GM21825 (cell line): Measurements from ENCODE around the gene ZNF805.
"Not testable (repeated sequence)": the region's sequence is repeated elsewhere in the genome, so short reads cannot be mapped to it uniquely, and the experiment has no call there.

Experiments
- ATAC-seq: cut with Tn5 transposase; IDR thresholded peaks from one replicate; pipeline ENCODE4 v1.9.1; 2021; ENCODE audit warnings: mild to moderate bottlenecking, moderate library complexity; ENCODE audit not compliant: unreplicated experiment

Gene ZNF805

GRCh38 chr19:57267291-57267690 is 26.9 kb downstream of the ZNF805 start:
- ATAC-seq, result no peak

- no peak for ATAC-seq
These were observed 29.3 kb downstream of the ZNF805 start for GRCh38 chr19:57269515-57270250.

- ATAC-seq, result no peak
These were observed 30.8 kb downstream of the ZNF805 start for GRCh38 chr19:57271280-57271679.

DNA sequence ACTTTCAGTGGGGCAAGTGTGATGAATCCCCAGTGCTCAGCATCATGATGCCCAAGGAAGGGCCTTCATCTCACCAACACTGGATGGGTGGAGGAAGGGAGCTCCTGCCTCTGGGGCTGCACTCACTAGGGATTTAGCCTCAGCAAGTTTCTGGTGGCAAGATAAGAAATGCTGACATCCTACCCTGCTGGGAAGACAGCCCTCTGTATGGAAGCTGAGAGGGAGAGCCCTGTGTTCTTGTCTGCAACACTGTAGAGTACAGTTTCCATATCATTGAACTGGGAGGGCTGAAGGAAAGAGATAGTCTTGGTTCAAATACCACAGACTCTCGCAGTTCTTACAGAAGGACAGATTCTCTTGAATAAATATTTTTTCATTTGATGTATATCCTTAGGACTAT is 32.6 kb downstream of the ZNF805 start:
- ATAC-seq, result no peak

GRCh38 chr19:57276430-57276829 is 36.0 kb downstream of the ZNF805 start:
- no peak for ATAC-seq

GRCh38 chr19:57278481-57278880 is 38.0 kb downstream of the ZNF805 start:
- not testable (repeated sequence) for ATAC-seq

DNA sequence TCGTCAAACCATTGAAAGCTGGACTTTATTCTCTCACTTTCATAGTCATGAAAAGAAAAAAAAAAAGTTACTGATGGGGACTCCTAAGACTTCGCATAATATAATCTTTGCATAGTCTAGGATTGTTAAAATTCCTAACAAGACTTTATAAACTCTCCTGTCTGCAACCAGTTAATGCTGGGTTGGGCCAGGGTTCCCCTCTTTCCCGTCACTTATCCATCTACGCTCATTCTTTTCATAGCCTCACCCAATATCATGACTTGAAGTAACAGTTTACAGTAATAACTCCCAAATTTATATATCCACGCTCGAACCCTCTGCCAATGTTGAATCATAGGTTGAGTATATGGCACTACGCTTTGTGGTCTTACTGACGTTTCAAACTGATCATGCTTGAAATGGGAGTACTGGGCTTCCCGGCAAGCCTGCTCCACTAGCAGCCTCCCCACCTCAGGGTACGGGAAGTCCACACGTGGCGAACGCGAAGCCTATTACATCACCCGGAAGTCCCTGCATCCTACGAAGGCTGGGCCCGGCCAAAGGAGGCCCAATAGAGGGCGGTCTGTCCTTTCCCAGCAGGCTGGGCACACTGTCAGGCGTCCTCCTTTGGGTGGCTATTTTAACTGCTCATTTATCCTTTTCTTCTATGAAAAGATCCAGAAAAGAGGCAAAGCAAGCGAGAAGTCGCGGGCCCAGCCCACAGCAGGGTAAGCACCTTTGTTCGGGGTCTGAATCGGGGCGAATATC is 39.2 kb downstream of the ZNF805 start:
- ATAC-seq, result peak; percentile 62

DNA sequence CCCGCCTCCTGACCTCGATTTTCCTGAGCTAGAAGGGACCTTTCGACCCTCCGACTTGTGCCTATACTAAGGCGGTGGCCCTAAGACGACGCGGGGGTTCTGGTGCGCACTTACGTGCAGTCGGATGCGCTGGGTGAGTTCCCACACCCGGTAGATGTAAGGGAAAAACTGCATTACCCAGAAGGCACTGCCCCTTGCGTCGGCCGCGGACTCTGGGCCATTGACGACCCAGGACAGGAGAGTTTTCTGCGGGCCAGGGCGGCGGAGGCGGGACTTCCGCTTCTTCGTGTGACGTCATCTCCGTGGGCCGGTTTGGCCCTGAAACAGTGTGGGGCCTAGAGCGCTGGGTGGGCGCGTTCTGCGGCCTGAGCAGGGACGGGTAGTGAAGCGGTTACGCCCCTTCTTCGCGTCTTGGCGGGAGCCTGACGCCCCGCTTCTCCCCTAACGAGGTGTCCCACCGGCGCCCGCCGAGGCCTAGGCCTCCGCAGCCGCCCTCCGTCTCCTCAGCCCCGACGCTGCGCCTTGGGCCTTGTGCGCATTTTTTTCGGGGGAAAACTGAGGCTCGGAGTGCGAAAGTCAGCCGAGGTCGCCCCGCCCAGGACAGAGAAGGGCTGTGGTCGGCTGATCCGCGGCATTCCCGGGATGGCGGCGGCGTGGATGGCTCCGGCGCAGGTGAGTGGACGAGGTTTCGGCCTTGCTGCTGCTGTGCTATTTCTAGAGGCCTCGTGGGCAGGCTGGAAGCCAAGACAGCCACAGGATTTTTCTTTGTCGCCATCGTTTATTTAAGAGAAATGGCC is 39.9 kb downstream of the ZNF805 start, which contains the start of gene ZNF460:
Gene ZNF460 (plus strand): TSS at position 321 of the 797 bp plus-strand sequence. CDS start 322 bp downstream, at position 643.
- peak; percentile 66 for ATAC-seq

DNA sequence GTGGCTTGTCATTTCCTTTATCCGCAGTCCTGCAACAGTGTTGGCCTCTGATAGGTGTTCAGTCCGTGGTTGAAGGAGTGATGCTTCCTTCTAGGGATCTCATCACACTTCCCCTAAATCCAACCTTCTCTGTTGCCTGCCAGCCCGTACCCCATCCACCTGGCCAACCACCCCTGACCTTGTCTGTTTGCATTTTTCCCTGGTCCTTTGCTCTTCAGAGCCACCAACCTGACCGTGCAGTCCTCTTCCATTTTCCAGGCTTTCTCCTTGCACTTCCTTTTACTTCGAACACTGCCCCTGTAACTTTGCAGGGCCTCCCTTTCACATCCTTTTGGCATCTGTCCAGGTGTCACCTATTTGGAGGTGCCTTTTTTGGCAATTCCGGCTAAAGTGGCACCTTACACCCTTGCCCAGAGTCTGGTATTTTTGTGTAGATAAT is 40.5 kb downstream of the ZNF805 start:
- ATAC-seq, result no peak

DNA sequence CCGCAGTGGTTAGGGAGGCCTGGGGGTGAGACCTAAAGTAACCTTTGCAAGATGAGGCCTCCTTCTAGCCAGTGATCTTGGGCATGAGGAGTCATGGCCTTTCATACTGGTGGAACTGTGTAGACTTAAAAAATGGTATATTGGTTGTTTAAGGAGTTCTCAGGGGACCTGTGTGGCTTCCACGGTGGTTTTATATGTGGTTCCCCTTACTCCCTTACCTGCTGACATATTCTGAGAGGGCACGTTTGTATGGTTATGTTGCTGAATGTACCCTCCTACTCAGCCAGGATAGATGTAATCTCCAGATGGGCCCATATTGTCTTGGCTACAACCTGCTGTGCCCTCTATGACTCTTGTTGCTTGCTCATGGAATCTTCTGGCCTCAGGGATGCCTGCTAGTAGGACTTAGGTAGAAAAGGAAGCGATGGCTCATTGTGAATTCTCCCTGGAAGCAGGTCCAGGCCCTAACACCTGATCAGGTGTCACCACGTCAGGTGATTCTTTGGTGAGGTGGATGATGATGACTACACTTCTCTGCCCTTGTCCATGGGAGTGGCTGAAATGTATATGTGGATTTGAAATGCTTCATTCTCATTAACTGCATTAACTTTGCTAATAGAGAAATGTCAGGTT is 41.7 kb downstream of the ZNF805 start:
- ATAC-seq, result no peak

DNA sequence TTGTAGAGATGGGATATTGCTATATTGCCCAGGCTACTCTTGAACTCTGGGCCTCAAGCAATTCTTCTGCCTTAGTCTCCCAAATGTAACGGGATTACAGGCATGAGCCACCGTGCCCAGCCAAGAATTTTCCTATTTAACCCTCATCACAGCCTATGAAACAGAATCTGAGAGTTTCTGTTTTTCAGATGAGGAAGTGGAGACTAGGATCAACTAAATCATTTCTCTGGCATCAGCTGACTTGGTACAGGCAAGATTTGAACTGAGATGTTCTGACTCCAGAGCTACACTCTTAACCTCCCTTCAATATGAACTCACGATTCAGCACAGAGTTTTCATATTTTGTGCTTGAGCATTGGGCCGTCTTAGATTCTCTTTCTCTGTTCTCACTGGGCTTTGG is 47.9 kb downstream of the ZNF805 start:
- no peak for ATAC-seq

DNA sequence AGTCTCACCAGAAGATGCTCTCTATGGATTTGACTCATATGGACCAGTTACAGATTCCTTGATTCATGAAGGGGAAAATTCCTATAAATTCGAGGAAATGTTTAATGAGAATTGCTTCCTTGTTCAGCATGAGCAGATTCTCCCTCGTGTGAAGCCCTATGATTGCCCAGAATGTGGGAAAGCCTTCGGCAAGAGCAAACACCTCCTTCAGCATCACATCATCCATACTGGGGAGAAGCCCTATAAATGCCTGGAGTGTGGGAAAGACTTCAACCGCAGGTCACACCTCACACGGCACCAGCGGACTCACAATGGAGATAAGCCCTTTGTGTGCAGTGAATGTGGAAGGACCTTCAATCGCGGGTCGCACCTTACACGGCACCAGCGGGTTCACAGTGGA is 50.5 kb downstream of the ZNF805 start:
- no peak for ATAC-seq

DNA sequence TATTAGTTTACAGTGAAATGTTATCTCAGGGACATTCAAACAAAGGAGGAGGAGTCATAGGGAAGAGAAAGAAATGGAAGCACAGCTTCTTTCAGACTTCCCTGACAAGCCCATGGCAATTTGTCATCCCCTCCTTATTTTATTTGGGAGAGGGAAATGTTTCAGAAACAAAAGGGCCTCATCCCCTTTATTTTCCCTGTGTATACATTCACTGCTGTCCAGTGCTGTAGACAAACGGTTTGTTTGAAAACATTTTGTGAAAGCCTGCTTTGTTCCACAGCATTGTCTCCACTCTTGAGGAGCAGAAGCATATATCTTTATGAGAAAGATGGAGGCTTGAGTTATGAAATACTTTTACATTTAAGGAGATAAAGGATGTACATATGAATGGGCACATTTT is 52.1 kb downstream of the ZNF805 start:
- no peak for ATAC-seq

GRCh38 chr19:57293719-57294118 is 53.3 kb downstream of the ZNF805 start:
- no peak for ATAC-seq

DNA sequence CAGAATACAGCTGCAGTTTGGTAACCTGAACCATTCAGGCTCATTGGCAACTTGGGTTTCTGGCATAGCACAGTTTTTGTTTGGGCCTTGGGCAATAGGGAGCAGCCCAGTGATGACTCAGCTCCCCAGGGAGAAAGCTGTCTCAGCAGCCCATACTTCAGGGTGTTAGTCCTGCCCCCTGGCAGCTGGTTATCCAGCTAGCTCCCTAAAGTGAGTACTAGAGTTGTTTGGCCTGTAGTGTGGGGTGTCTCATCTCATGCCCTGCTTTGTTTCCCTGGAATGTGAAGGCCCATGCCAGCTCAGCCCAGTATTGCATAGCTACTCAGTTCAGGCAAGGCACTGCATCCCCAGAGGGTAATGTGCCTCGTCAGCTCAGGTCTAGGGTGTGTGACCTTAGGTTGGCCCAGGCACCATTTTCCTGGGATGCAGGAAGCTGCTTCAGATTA is 61.6 kb downstream of the ZNF805 start:
- no peak for ATAC-seq

DNA sequence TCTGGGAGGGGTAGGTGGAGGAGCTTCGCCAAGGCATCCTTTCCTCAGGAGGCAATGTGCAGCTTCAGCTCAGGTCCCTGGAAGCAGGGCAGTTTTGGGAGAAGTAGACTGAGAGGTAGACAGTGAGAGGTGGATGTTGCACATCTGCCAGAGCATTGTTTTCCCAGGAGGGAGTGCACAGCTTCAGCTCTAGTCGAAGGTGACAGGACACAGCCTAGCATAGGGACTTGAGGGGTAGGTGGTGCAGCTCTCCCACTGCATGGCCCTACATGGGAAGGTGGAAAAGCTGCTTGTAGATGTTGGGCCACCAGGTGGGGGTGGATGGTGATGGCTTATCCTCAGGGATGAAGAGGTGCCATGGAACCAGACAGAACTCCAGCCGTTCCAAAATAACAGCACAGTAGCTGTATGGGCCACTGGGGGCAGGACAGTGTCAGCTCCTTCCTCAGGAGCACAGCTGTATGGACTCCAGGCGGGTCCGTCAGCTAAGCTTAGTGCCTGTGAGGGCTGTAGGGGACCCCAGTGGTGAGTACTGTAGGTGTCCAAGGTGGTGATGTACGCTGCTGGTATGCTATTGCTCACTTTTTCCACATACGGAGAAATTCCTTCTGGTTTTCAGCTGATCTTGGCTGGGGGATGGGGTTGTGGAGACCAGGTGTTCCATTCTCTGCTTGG is 62.4 kb downstream of the ZNF805 start:
- no peak for ATAC-seq
